Glutamatergic neuron (in vitro differentiated cells): ENCODE results near the gene TLL1. TPM values are rescaled to one million over a fixed set of nuclear protein-coding genes. Genes with fewer than 3 reads are reported as not detected.
A peak's percentile ranks its signal among the peaks of the same experiment; 100 is the strongest.

Experiments used
- DNase-seq: peaks from one replicate; pipeline ENCODE4 v3.0.0; 2022
- H3K27ac Mint-ChIP-seq: one replicate; pipeline ENCODE4 v1.8.0; 2020; ENCODE audit warnings: mild to moderate bottlenecking, mixed read lengths, inconsistent platforms; ENCODE audit not compliant: unreplicated experiment
- H3K27me3 Mint-ChIP-seq: one replicate; pipeline ENCODE4 v1.8.0; 2020; ENCODE audit warnings: mild to moderate bottlenecking, moderate library complexity, mixed read lengths, inconsistent platforms; ENCODE audit not compliant: unreplicated experiment
- H3K36me3 Mint-ChIP-seq: one replicate; pipeline ENCODE4 v1.8.0; 2020; ENCODE audit warnings: mild to moderate bottlenecking, mixed read lengths, inconsistent platforms; ENCODE audit not compliant: unreplicated experiment
- H3K4me1 Mint-ChIP-seq: one replicate; pipeline ENCODE4 v1.8.0; 2020; ENCODE audit warnings: mild to moderate bottlenecking, low read depth, mixed read lengths, inconsistent platforms; ENCODE audit not compliant: unreplicated experiment
- H3K4me3 Mint-ChIP-seq: one replicate; pipeline ENCODE4 v1.8.0; 2020; ENCODE audit warnings: mild to moderate bottlenecking, mixed read lengths, inconsistent platforms; ENCODE audit not compliant: unreplicated experiment
- H3K9me3 Mint-ChIP-seq: one replicate; pipeline ENCODE4 v1.8.0; 2020; ENCODE audit warnings: mild to moderate bottlenecking, moderate library complexity, mixed read lengths, inconsistent platforms; ENCODE audit not compliant: unreplicated experiment
- CTCF ChIP-seq: fragments of 200-600 bp; sonication (generic); IDR thresholded peaks from one replicate; pipeline ENCODE4 v1.5.0; 2021; ENCODE audit not compliant: partially characterized antibody, unreplicated experiment
- total RNA-seq: library from RNA; stranded (reverse); fragmentation: NEBNext Ultra II Directional; extraction: Animal tissue kit (Norgen Biotek cat#: 25700); gene quantifications from one replicate; pipeline ENCODE4 v1.2.1, GENCODE V29; 2021; ENCODE audit not compliant: unreplicated experiment

TLL1 gene
- total RNA-seq, 1 donor from 2014 or later: 0.15 TPM

- H3K9me3 Mint-ChIP-seq: no peaks in the 10 kb centered on the region
- no peak overlapping the region for H3K27ac Mint-ChIP-seq
- no peaks in the 10 kb centered on the region for H3K36me3 Mint-ChIP-seq
- TF ChIP-seq CTCF: no peak
- no peak for DNase-seq
- H3K4me1 Mint-ChIP-seq: peaks cover 6% of the 10 kb centered on the region
- H3K4me3 Mint-ChIP-seq: no peak overlapping the region
- no peaks in the 10 kb centered on the region for H3K27me3 Mint-ChIP-seq
Measured at GRCh38 chr4:166091146-166091545, 218.1 kb downstream of the TLL1 start.

GRCh38 chr4:166091912-166092510, 219.0 kb downstream of the TLL1 start:
- Mint-ChIP-seq H3K4me1 (peaks cover 6% of the 10 kb centered on the region), H3K4me3 (no peak overlapping the region), H3K27me3 (no peaks in the 10 kb centered on the region), H3K36me3 (no peaks in the 10 kb centered on the region), H3K27ac (no peak overlapping the region), H3K9me3 (no peaks in the 10 kb centered on the region)
- TF ChIP-seq CTCF: peak; percentile 70
- DNase-seq: no peak

- Mint-ChIP-seq H3K36me3 (no peaks in the 10 kb centered on the region), H3K4me1 (peaks cover 6% of the 10 kb centered on the region), H3K27ac (no peak overlapping the region), H3K4me3 (no peak overlapping the region), H3K9me3 (no peaks in the 10 kb centered on the region), H3K27me3 (no peaks in the 10 kb centered on the region)
- DNase-seq: no peak
- no peak for TF ChIP-seq CTCF
Measured at GRCh38 chr4:166092797-166093290, 219.8 kb downstream of the TLL1 start.

DNA sequence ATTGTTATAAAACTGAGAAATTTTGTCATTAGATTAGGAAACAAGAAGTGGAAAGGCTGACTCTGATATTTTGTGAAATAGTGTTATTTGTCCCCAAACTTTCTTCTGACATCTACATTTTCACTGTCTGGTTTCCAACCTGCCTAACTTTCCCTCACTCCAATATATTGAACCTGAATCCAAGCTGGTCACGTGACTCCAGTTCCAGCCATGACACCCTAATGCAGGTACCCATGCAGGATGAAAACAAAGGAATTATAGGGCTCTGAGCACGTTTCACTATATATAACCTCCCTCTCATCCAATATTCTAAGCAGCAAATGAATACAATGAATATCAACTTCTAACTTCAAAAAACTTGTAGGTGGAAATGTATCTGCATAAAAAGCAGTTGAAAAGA, 231.6 kb downstream of the TLL1 start:
- no peak for DNase-seq
- no peaks in the 10 kb centered on the region for H3K4me1 Mint-ChIP-seq
- no peak for TF ChIP-seq CTCF
- no peak overlapping the region for H3K4me3 Mint-ChIP-seq
- no peaks in the 10 kb centered on the region for H3K9me3 Mint-ChIP-seq
- H3K36me3 Mint-ChIP-seq: no peaks in the 10 kb centered on the region
- no peaks in the 10 kb centered on the region for H3K27me3 Mint-ChIP-seq
- no peak overlapping the region for H3K27ac Mint-ChIP-seq

DNA sequence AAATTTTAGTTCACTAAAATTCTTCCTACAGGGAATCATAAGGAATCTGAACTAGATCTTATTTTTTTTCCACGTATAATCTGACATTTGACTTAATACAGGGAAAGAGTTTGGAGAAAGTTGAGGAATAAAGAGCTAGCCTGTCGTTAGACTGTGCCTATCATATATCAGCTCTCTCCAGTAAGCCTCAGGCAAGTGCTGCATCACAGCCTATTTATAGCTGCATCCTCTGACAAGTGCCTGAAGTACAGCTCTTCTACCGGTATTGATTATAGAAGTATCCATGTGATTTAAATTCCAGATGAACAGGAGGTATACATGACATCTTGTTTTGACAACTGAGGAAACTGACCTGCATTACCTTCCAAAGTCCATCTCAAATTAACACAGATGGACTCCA, 248.9 kb downstream of the TLL1 start:
- no peak for TF ChIP-seq CTCF
- H3K36me3 Mint-ChIP-seq: no peaks in the 10 kb centered on the region
- H3K27ac Mint-ChIP-seq: no peak overlapping the region
- H3K9me3 Mint-ChIP-seq: no peaks in the 10 kb centered on the region
- peaks cover 13% of the 10 kb centered on the region for H3K4me1 Mint-ChIP-seq
- DNase-seq: peak; percentile 35
- H3K4me3 Mint-ChIP-seq: no peak overlapping the region
- H3K27me3 Mint-ChIP-seq: peaks cover under 1% of the 10 kb centered on the region
